ENCODE results near the gene APOC4. TPM values are rescaled to one million over a fixed set of nuclear protein-coding genes. Genes with fewer than 3 reads are reported as not detected.

The APOC4 gene
- total RNA-seq, 1 donor from 2014 or later, result not detected

GRCh38 chr19:44993526-44993925 is 51.5 kb downstream of the APOC4 start:
- no peak for DNase-seq (ENCODE audit: low spot score)

- no peak for DNase-seq (ENCODE audit: low spot score)
Measured at GRCh38 chr19:44993926-44994537, 52.0 kb downstream of the APOC4 start.

Other genes with a start within 250 kb of the APOC4 start
- gene CEACAM16, start 243.1 kb upstream of the APOC4 start, total RNA-seq (ENCODE audit: insufficient read depth, low replicate concordance), result not detected
- gene BCL3, start 193.5 kb upstream of the APOC4 start, total RNA-seq (ENCODE audit: insufficient read depth, low replicate concordance), result 1.2 TPM
- gene CBLC, start 164.3 kb upstream of the APOC4 start, total RNA-seq (ENCODE audit: insufficient read depth, low replicate concordance), result 4.1 TPM
- gene BCAM, start 133.1 kb upstream of the APOC4 start, total RNA-seq (ENCODE audit: insufficient read depth, low replicate concordance), result 22.6 TPM
- gene NECTIN2, start 95.9 kb upstream of the APOC4 start, total RNA-seq (ENCODE audit: insufficient read depth, low replicate concordance), result 52.0 TPM
- 14.9 TPM for gene TOMM40, start 51.0 kb upstream of the APOC4 start, total RNA-seq (ENCODE audit: insufficient read depth, low replicate concordance)
- gene APOE, start 36.4 kb upstream of the APOC4 start, total RNA-seq (ENCODE audit: insufficient read depth, low replicate concordance), result 53.4 TPM
- not detected for gene APOC1, start 27.6 kb upstream of the APOC4 start, total RNA-seq (ENCODE audit: insufficient read depth, low replicate concordance)
- gene APOC2, start 3.8 kb downstream of the APOC4 start, total RNA-seq (ENCODE audit: insufficient read depth, low replicate concordance), result not detected
- gene CLPTM1, start 13.1 kb downstream of the APOC4 start, total RNA-seq (ENCODE audit: insufficient read depth, low replicate concordance), result 34.4 TPM
- 4.8 TPM for gene RELB, start 59.2 kb downstream of the APOC4 start, total RNA-seq (ENCODE audit: insufficient read depth, low replicate concordance)
- 12.0 TPM for gene CLASRP, start 96.8 kb downstream of the APOC4 start, total RNA-seq (ENCODE audit: insufficient read depth, low replicate concordance)
- not detected for gene ZNF296, start 134.2 kb downstream of the APOC4 start, total RNA-seq (ENCODE audit: insufficient read depth, low replicate concordance)
- gene GEMIN7, start 137.0 kb downstream of the APOC4 start, total RNA-seq (ENCODE audit: insufficient read depth, low replicate concordance), result 3.1 TPM
- gene PPP1R37, start 150.9 kb downstream of the APOC4 start, total RNA-seq (ENCODE audit: insufficient read depth, low replicate concordance), result 40.2 TPM
- gene NKPD1, start 218.7 kb downstream of the APOC4 start, total RNA-seq (ENCODE audit: insufficient read depth, low replicate concordance), result 0.48 TPM
- 12.5 TPM for gene TRAPPC6A, start 236.0 kb downstream of the APOC4 start, total RNA-seq (ENCODE audit: insufficient read depth, low replicate concordance)
- gene BLOC1S3, start 236.5 kb downstream of the APOC4 start, total RNA-seq (ENCODE audit: insufficient read depth, low replicate concordance), result 0.72 TPM

All from umbilical cord (tissue), 2 donors.